Esophagus squamous epithelium (tissue), 4 donors: ENCODE results near the gene IGLL1.

Experiments used
- CTCF ChIP-seq, 6 experiments: fragments of 450-650 bp in 4 of 6; fragments of 200-600 bp in 2 of 6; sonication (generic) in 2 of 6; IDR thresholded peaks; one replicate each; pipeline ENCODE4 v1.5.1; 2016 to 2019; ENCODE audit warnings: antibody characterized with exemption in 6 of 6, mild to moderate bottlenecking in 4 of 6, moderate library complexity in 4 of 6
- POLR2A ChIP-seq, 4 donors: fragments of 450-650 bp; IDR thresholded peaks; one replicate each; pipeline ENCODE4 v1.6.1; 2017; ENCODE audit warnings: antibody characterized with exemption in 4 of 4, mild to moderate bottlenecking in 4 of 4, moderate library complexity in 3 of 4

GRCh38 chr22:23613193-23613972, 33.3 kb upstream of the IGLL1 start:
- TF ChIP-seq CTCF (IDR thresholded peaks at IDR 0.05) (no peak), POLR2A (IDR thresholded peaks at IDR 0.05) (no peak)
